C4-2B (cell line): Measurements from ENCODE around the gene ITIH4.

Experiments
- ZFX ChIP-seq: fragments of 450-650 bp; IDR thresholded peaks from 2 replicates; pipeline ENCODE4 v1.6.1; 2017
- TF ChIP-seq, protein P1 (sequence below): fragments of 450-650 bp; conservative IDR thresholded peaks from 2 replicates; pipeline ENCODE4 v1.5.1; 2017; ENCODE audit warnings: mild to moderate bottlenecking

DNA sequence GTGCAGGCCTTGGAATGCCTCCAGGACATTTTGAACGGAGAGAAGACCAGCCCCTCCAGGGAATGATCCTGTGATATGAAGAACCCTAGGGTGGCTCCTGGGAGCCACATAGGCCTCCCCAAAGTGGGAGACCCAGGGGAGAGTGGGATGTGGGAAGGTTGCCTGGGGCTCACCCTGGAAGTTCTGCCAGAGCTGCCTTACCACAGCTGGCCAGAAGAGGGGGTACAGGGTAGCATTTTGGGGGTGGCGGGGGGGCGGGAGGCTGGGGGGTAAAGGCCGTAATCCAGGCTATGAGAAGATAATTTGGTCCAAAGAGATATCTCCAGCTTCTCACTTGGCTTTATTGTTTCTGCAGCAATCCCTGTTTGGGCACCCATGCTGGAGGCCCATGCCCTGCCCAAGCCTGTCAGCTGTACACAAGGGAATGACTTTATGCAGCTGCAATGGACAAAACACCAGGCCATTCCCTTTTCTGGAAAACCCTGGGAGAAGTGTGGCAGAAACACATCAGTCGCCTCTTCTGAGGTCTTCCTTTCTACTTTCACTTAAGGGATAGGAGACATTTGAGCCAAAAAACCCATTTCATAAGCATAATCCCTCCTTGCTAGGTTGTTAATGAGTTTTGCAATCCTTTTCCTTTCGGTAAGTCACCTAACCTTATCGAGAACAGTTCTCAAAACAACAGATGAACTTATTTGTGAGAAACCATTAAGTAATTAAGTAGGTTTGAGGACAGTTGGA is 15.4 kb upstream of the ITIH4 start:
- TF ChIP-seq, protein P1, sequence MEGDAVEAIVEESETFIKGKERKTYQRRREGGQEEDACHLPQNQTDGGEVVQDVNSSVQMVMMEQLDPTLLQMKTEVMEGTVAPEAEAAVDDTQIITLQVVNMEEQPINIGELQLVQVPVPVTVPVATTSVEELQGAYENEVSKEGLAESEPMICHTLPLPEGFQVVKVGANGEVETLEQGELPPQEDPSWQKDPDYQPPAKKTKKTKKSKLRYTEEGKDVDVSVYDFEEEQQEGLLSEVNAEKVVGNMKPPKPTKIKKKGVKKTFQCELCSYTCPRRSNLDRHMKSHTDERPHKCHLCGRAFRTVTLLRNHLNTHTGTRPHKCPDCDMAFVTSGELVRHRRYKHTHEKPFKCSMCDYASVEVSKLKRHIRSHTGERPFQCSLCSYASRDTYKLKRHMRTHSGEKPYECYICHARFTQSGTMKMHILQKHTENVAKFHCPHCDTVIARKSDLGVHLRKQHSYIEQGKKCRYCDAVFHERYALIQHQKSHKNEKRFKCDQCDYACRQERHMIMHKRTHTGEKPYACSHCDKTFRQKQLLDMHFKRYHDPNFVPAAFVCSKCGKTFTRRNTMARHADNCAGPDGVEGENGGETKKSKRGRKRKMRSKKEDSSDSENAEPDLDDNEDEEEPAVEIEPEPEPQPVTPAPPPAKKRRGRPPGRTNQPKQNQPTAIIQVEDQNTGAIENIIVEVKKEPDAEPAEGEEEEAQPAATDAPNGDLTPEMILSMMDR = no peak; the same call in 1 of the 2 replicates
- TF ChIP-seq ZFX = no peak
